GM12865 (cell line): ENCODE data around the gene DTNB.
A peak's percentile ranks its signal among the peaks of the same experiment; 100 is the strongest.

ENCODE experiments used
- DNase-seq: peaks from one replicate; pipeline ENCODE4 v3.0.0; 2010; ENCODE audit warnings: low read depth
- H3K4me3 ChIP-seq: 2 replicates; pipeline ENCODE4 v1.5.1; 2011; ENCODE audit warnings: mild to moderate bottlenecking, low read depth, low read length, control low read depth
- CTCF ChIP-seq: IDR thresholded peaks from 2 replicates; pipeline ENCODE4 v1.5.1; 2011; ENCODE audit warnings: low read length, control low read depth, low read depth, inconsistent platforms; ENCODE audit not compliant: insufficient read depth; ENCODE audit errors: missing control alignments

DTNB gene

GRCh38 chr2:25426326-25426725 lies 247.1 kb downstream of the DTNB start:
- no peak for TF ChIP-seq CTCF
- no peak for DNase-seq
- no peak overlapping the region for H3K4me3 ChIP-seq

GRCh38 chr2:25424426-25425028 lies 248.8 kb downstream of the DTNB start:
- TF ChIP-seq CTCF = no peak
- H3K4me3 ChIP-seq = peak overlapping the region; percentile 46
- peak; percentile 59 for DNase-seq

- H3K4me3 ChIP-seq = peak overlapping the region; percentile 75
- peak; percentile 85 for DNase-seq
- no peak for TF ChIP-seq CTCF
Observed at GRCh38 chr2:25421820-25422411, 251.5 kb downstream of the DTNB start.

- peak; percentile 40 for DNase-seq
- peak overlapping the region; percentile 75 for H3K4me3 ChIP-seq
- TF ChIP-seq CTCF = no peak
Observed at GRCh38 chr2:25421289-25421688, 252.1 kb downstream of the DTNB start.

GRCh38 chr2:25420820-25421237 lies 252.5 kb downstream of the DTNB start:
- no peak for TF ChIP-seq CTCF
- peak; percentile 93 for DNase-seq
- peak overlapping the region; percentile 75 for H3K4me3 ChIP-seq

- peak; percentile 3 for TF ChIP-seq CTCF
- peak; percentile 98 for DNase-seq
- H3K4me3 ChIP-seq = peak overlapping the region; percentile 75
Observed at GRCh38 chr2:25419678-25420242, 253.6 kb downstream of the DTNB start.
